ENCODE results near the gene PACSIN3.

Gene PACSIN3

DNA sequence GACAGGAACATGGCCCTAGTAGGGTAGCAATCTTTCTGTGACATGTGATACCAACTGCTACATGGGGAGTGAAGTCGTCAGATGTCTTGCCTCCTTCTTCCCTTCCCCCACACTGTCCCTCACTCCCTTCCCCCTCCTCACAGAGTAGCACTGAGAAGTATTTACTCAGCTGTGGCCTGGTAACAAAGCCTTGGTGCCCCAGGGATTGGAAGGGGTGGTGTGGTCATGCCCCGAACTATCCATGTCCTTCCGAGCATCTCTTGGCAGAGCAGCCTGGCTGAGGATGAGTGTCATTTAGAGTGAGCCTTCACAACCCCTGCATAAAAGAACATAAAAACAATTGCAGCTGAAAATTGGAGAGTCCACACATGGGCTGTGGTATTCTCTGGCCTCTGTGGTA lies 55.7 kb downstream of the PACSIN3 start:
- TF ChIP-seq, protein P1, sequence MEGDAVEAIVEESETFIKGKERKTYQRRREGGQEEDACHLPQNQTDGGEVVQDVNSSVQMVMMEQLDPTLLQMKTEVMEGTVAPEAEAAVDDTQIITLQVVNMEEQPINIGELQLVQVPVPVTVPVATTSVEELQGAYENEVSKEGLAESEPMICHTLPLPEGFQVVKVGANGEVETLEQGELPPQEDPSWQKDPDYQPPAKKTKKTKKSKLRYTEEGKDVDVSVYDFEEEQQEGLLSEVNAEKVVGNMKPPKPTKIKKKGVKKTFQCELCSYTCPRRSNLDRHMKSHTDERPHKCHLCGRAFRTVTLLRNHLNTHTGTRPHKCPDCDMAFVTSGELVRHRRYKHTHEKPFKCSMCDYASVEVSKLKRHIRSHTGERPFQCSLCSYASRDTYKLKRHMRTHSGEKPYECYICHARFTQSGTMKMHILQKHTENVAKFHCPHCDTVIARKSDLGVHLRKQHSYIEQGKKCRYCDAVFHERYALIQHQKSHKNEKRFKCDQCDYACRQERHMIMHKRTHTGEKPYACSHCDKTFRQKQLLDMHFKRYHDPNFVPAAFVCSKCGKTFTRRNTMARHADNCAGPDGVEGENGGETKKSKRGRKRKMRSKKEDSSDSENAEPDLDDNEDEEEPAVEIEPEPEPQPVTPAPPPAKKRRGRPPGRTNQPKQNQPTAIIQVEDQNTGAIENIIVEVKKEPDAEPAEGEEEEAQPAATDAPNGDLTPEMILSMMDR (IDR thresholded peaks at IDR 0.05; ENCODE audit: low read depth, low read length, missing control alignments): no peak

More for the DNA sequence above, 55.7 kb downstream of the PACSIN3 start:
- DNase-seq (ENCODE audit: low read depth): no peak
- no peak overlapping the region for H3K4me3 ChIP-seq (ENCODE audit: low read depth, low read length)
- in situ Hi-C loops (cut with HindIII; ENCODE audit: low sequenced_read_pairs): no loop called here
